Esophagus squamous epithelium (tissue), 5 donors: Measurements from ENCODE around the gene SUCLG2. TPM values are rescaled to one million over a fixed set of nuclear protein-coding genes. Genes with fewer than 3 reads are reported as not detected.
A peak's percentile ranks its signal among the peaks of the same experiment; 100 is the strongest.

Experiments
- DNase-seq: peaks from one replicate; lab custom pipeline; 2025; lab: John Stamatoyannopoulos, UW
- H3K27ac ChIP-seq, 4 donors: fragments of 200-600 bp; sonication (generic); one replicate each; pipeline ENCODE4 v1.5.1; 2016 to 2019; ENCODE audit warnings: mild to moderate bottlenecking in 1 of 4
- H3K27me3 ChIP-seq, 4 donors: fragments of 200-600 bp; sonication (generic); 1 replicate in 3 of 4; 2 replicates in 1 of 4; pipeline versions ENCODE4 v1.5.1 to v1.6.0; 2017 to 2021; ENCODE audit warnings: antibody characterized with exemption in 1 of 4
- H3K36me3 ChIP-seq, 3 donors: fragments of 200-600 bp; sonication (generic); one replicate each; pipeline ENCODE4 v1.5.1; 2016 to 2019
- H3K4me1 ChIP-seq, 3 donors: fragments of 200-600 bp; sonication (generic); one replicate each; pipeline ENCODE4 v1.5.1; 2017 to 2019
- H3K4me3 ChIP-seq, 4 donors: fragments of 200-600 bp; sonication (generic); 1 replicate in 3 of 4; 2 replicates in 1 of 4; pipeline ENCODE4 v1.5.1; 2016 to 2019; ENCODE audit warnings: mild to moderate bottlenecking in 2 of 4, moderate library complexity in 1 of 4
- H3K9me3 ChIP-seq, 3 donors: fragments of 200-600 bp; sonication (generic); one replicate each; pipeline ENCODE4 v1.5.1; 2016 to 2019
- POLR2A ChIP-seq, 4 donors: fragments of 450-650 bp; IDR thresholded peaks; one replicate each; pipeline ENCODE4 v1.6.1; 2017; ENCODE audit warnings: antibody characterized with exemption in 4 of 4, mild to moderate bottlenecking in 4 of 4, moderate library complexity in 3 of 4
- WGBS, 2 donors: methylation state at CpG; one replicate each; pipeline ENCODE4 v1.1.5; 2018; 5-methylcytosine and 5-hydroxymethylcytosine counted together
- intact Hi-C: fragments of 100-400 bp; cut with DNase I; formaldehyde crosslinking; loops from one replicate; pipeline ENCODE4 v1.15.0; 2022
- total RNA-seq, 4 donors: library from RNA; depleted of rRNA; stranded (reverse); fragments of >200 nt; gene quantifications; one replicate each; pipeline ENCODE4 v1.1.0, GENCODE V29; 2016
- TF ChIP-seq, protein P1 (sequence below), 6 experiments: fragments of 450-650 bp in 4 of 6; fragments of 200-600 bp in 2 of 6; sonication (generic) in 2 of 6; IDR thresholded peaks; one replicate each; pipeline ENCODE4 v1.5.1; 2016 to 2019; ENCODE audit warnings: antibody characterized with exemption in 6 of 6, mild to moderate bottlenecking in 4 of 6, moderate library complexity in 4 of 6
- donor health status: DM: yes; HTN: yes; CAD: no.

Gene SUCLG2
- total RNA-seq, 4 donors from 2014 or later, result 29.4 to 55.4 (median 38.8) TPM

DNA sequence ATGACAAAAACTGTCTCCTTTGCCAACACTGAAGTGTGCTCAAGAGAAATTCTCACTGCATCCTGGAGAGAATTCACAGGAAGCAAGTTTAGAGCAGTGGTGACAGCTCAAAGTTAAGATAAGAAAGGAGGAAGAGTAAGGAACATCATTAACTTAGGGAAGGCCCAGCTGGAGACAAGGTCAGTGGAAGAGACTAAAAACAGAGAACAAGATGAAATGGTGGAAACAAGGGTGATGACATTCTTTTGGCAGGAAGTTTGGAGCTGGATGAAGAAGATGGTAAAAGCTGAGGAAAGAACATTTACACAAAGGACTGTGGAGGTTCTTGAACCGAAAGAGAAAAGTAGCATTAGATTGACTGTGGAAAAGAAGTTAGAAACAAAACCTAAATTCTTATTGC is 6.7 kb upstream of the SUCLG2 start:
- H3K4me1 ChIP-seq, result no peaks in the 10 kb centered on the region
- whole genome bisulfite sequencing, 2 donors, result 58 to 68% methylated on average over 1 of the region's 1 CpG
- H3K4me3 ChIP-seq, result no peak overlapping the region
- DNase-seq, result no peak
- intact Hi-C loops, result no loop called here
- no peaks in the 10 kb centered on the region for H3K9me3 ChIP-seq
- no peaks in the 10 kb centered on the region for H3K27me3 ChIP-seq
- no peaks in the 10 kb centered on the region for H3K36me3 ChIP-seq
- no peak overlapping the region for H3K27ac ChIP-seq
- TF ChIP-seq, protein P1, sequence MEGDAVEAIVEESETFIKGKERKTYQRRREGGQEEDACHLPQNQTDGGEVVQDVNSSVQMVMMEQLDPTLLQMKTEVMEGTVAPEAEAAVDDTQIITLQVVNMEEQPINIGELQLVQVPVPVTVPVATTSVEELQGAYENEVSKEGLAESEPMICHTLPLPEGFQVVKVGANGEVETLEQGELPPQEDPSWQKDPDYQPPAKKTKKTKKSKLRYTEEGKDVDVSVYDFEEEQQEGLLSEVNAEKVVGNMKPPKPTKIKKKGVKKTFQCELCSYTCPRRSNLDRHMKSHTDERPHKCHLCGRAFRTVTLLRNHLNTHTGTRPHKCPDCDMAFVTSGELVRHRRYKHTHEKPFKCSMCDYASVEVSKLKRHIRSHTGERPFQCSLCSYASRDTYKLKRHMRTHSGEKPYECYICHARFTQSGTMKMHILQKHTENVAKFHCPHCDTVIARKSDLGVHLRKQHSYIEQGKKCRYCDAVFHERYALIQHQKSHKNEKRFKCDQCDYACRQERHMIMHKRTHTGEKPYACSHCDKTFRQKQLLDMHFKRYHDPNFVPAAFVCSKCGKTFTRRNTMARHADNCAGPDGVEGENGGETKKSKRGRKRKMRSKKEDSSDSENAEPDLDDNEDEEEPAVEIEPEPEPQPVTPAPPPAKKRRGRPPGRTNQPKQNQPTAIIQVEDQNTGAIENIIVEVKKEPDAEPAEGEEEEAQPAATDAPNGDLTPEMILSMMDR (IDR thresholded peaks at IDR 0.05), result no peak
- no peak for TF ChIP-seq POLR2A (IDR thresholded peaks at IDR 0.05)

DNA sequence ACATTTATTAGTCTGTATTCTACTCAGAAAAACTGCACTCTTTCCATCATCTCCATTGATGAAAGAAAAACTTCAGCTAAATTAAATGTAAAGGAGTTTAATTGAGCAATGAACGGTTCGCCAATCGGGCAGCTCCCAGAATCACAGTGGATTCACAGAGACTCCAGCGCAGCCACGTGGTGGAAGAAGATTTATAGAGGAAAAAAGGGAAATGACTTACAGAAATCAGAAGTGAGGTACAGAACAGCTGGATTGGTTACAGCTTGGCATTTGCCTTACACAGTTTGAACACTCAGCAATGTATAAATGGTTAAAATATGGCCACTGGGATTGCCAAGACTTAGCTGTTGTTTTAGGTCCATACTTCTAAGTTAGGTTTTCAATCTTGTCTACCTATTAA is 2.8 kb upstream of the SUCLG2 start:
- H3K4me1 ChIP-seq, result peaks cover 0 to 25% (median 3%) of the 10 kb centered on the region in 3 donors
- no peaks in the 10 kb centered on the region for H3K36me3 ChIP-seq
- TF ChIP-seq, protein P1 (IDR thresholded peaks at IDR 0.05), result no peak
- no peak for TF ChIP-seq POLR2A (IDR thresholded peaks at IDR 0.05)
- WGBS, 2 donors, result 87 to 93% methylated on average over 5 of the region's 5 CpGs
- no peaks in the 10 kb centered on the region for H3K9me3 ChIP-seq
- intact Hi-C loops, result no loop called here
- no peaks in the 10 kb centered on the region for H3K27me3 ChIP-seq
- no peak overlapping the region for H3K27ac ChIP-seq
- DNase-seq, result no peak
- H3K4me3 ChIP-seq, result no peak overlapping the region

DNA sequence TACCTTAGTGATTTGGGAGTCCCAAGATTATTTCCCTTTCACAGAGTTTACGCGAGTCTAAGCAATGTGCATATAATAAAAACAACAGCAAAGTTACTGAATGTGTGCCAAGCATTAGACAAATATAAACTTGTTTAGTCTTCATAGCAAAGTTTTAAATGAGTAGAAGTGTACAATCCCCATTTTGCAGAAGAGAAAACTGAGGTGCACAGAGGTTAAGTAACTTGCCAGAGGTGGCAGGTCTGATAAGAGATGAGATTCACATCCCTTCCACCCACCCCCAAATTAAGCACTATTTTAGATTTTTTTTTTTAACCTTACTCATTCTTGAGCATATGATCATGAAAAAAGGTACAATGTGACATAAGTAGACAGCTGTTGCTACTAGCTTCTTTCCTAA is 2.2 kb upstream of the SUCLG2 start:
- no peaks in the 10 kb centered on the region for H3K27me3 ChIP-seq
- no peak overlapping the region for H3K27ac ChIP-seq
- no peak overlapping the region for H3K4me3 ChIP-seq
- 91 to 100% methylated on average over 2 of the region's 2 CpGs for WGBS, 2 donors
- intact Hi-C loops, result no loop called here
- no peaks in the 10 kb centered on the region for H3K9me3 ChIP-seq
- H3K36me3 ChIP-seq, result no peaks in the 10 kb centered on the region
- no peak for DNase-seq
- TF ChIP-seq, protein P1 (IDR thresholded peaks at IDR 0.05), result no peak
- no peak for TF ChIP-seq POLR2A (IDR thresholded peaks at IDR 0.05)
- H3K4me1 ChIP-seq, result peaks cover 0 to 25% (median 3%) of the 10 kb centered on the region in 3 donors

DNA sequence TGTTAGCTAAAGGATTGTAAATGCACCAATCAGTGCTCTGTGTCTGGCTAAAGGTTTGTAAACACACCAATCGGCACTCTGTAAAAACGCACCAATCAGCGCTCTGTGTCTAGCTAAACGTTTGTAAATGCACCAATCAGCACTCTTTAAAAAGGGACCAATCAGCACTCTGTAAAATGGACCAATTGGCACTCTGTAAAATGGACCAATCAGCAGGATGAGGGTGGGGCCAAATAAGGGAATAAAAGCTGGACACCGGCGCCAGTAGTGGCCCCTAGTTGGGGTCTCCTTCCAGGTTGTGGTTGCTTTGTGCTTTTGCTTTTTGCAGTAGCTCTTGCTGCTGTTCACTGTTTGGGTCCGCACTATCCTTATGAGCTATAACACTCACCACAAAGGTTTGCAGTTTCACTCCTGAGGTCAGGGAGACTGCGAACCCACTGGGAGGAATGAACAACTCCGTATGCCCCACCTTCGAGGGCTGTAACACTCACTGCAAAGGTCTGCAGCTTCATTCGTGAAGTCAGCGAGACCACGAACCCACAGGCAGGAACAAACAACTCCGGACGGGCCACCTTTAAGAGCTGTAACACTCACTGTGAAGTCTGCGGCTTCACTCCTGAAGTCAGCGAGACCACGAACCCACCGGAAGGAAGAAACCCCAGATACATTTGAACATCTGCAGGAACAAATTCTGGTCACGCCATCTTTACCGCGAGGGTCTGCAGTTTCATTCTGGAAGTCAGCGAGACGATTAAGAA is 1.1 kb upstream of the SUCLG2 start:
- Histone ChIP-seq H3K36me3 (no peaks in the 10 kb centered on the region), H3K9me3 (no peaks in the 10 kb centered on the region), H3K27me3 (no peaks in the 10 kb centered on the region), H3K4me1 (peaks cover 0 to 34% (median 3%) of the 10 kb centered on the region in 3 donors), H3K4me3 (peak overlapping the region in 3 of 4 donors; percentile 96 to 100 (median 98)), H3K27ac (peak overlapping the region in 3 of 4 donors; percentile 87 to 97 (median 97))
- TF ChIP-seq, protein P1 (IDR thresholded peaks at IDR 0.05), result no peak
- TF ChIP-seq POLR2A (IDR thresholded peaks at IDR 0.05), result peak in 1 of 4 donors; percentile 51
- WGBS, 2 donors, result 71 to 90% methylated on average over 19 to 24 of the region's 24 CpGs
- DNase-seq, result no peak
- intact Hi-C loops, result no loop called here

DNA sequence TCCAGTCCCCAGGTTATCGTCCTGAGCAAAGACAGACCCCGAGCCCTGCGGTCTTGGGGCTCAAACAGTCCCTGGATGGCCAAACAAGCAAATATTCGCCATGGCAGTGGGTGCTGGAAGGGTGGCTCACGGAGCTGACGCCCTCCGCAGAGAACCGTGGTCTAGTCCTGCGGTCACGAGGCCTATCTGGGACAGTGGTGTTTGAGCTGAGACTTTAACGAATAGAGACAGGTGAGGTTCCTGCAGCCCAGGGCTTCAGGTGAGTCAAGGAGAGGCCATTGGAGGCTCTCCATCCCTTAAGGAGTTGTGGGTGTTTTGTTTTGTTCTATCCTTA is 399 bp upstream of the SUCLG2 start:
- no peaks in the 10 kb centered on the region for H3K36me3 ChIP-seq
- intact Hi-C loops, result no loop called here
- H3K4me1 ChIP-seq, result peaks cover 0 to 41% (median 3%) of the 10 kb centered on the region in 3 donors
- H3K27me3 ChIP-seq, result no peaks in the 10 kb centered on the region
- 3 to 14% methylated on average over 5 to 10 of the region's 11 CpGs for WGBS, 2 donors
- no peaks in the 10 kb centered on the region for H3K9me3 ChIP-seq
- peak overlapping the region; percentile 87 to 98 (median 97) for H3K27ac ChIP-seq
- TF ChIP-seq, protein P1 (IDR thresholded peaks at IDR 0.05), result no peak
- no peak for TF ChIP-seq POLR2A (IDR thresholded peaks at IDR 0.05)
- peak overlapping the region; percentile 74 to 100 (median 97) for H3K4me3 ChIP-seq
- no peak for DNase-seq
